Fibroblast of pulmonary artery (primary cell): ENCODE data around the gene PHF8.

Experiments used
- DNase-seq: peaks from one replicate; pipeline ENCODE4 v3.0.0-alpha.2; 2010; ENCODE audit warnings: low read depth
- H3K4me3 ChIP-seq: replicated peaks from 2 replicates; pipeline ENCODE4 v1.5.1; 2011; ENCODE audit warnings: low read depth, mild to moderate bottlenecking, control low read depth, low read length, moderate library complexity
- TF ChIP-seq, protein P1 (sequence below): IDR thresholded peaks from 2 replicates; pipeline ENCODE4 v1.5.1; 2011; ENCODE audit warnings: mild to moderate bottlenecking, control low read depth, low read length, inconsistent platforms; ENCODE audit errors: missing control alignments

PHF8 gene

GRCh38 chrX:53984895-53985294, 59.4 kb downstream of the PHF8 start:
- no peak for DNase-seq

DNA sequence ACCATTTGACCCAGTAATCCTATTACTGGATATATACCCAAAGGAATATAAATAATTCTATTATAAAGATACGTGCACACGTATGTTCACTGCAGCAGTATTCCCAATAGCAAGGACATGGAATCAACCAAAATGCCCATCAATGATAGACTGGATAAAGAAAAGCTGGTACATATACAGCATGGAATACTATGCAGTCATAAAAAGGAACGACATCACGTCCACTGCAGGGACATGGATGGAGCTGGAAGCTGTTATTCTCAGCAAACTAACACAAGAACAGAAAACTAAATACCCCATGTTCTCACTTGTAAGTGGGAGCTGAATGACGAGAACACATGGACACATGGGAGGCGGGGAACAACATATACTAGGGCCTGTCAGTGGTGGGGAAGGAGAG, 69.7 kb downstream of the PHF8 start:
- TF ChIP-seq, protein P1, sequence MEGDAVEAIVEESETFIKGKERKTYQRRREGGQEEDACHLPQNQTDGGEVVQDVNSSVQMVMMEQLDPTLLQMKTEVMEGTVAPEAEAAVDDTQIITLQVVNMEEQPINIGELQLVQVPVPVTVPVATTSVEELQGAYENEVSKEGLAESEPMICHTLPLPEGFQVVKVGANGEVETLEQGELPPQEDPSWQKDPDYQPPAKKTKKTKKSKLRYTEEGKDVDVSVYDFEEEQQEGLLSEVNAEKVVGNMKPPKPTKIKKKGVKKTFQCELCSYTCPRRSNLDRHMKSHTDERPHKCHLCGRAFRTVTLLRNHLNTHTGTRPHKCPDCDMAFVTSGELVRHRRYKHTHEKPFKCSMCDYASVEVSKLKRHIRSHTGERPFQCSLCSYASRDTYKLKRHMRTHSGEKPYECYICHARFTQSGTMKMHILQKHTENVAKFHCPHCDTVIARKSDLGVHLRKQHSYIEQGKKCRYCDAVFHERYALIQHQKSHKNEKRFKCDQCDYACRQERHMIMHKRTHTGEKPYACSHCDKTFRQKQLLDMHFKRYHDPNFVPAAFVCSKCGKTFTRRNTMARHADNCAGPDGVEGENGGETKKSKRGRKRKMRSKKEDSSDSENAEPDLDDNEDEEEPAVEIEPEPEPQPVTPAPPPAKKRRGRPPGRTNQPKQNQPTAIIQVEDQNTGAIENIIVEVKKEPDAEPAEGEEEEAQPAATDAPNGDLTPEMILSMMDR: no peak
- no peak for DNase-seq

More at GRCh38 chrX:53984895-53985294, 59.4 kb downstream of the PHF8 start:
- TF ChIP-seq, protein P1: no peak
- H3K4me3 ChIP-seq: no peak overlapping the region

DNA sequence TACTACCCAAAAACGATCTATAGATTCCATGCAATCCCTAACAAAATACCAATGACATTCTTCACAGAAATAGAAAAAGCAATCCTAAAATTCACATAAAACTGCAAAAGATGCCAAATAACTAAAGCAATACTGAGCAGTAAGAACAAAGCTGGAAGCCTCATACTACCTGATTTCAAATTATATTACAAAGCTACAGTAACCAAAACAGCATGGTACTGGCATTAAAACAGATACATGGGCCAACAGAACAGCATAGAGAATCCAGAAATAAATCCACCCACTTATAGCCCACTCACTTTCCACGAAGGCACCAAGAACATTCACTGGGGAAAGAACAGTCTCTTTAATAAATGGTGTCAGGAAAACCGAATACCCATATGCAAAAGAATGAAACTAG, 74.7 kb downstream of the PHF8 start:
- H3K4me3 ChIP-seq: no peak overlapping the region
- TF ChIP-seq, protein P1: no peak
- no peak for DNase-seq

More for the DNA sequence above, 69.7 kb downstream of the PHF8 start:
- H3K4me3 ChIP-seq: no peak overlapping the region

DNA sequence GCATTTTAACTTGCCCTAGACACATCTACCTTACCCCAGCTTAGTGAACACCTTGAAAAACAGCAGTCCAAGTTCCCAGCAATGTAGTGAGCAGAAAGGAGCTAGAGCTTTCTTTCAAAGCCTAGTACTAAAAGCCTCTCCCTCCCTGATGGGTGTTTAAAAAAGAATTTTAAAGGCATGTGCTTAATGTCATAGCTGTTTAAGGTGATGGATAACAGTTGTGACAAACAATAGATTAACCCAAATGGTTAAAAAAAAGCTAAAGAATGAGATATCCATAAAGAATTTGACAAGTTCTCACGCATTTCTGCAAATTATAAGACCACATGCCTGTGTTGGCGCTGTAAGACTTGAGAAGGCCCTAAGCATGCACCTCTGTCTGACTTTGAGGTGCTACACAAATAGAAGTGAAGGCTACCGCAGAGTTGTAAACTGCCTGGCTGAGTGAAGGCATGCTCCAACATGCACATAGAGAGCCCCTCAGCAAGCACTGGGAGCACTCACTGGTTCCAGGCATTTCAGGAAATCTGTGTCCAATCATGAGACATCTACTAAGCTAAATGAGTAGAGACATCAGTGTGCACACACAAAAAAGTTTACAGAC, 94.0 kb downstream of the PHF8 start:
- DNase-seq: no peak
- TF ChIP-seq, protein P1: no peak

DNA sequence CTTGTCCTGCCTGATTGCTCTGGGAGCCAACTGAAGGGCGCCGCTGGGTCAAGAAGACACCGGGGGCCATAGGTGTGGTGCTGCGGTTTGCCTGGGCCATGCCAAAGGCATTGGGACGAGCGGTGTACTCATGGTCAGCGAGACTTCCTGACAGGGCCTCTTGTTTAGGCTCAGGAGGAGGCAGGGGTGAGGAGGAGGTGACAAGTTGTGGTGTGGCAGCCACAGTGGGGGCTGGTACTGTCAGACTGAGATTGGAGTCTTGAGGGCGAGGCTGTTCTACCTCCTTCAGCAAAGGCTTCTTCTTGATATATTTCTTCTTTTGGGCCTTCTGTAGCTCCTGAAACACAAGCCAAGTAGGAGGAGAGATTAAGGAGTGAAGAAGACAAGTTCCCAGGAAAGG, 104.1 kb downstream of the PHF8 start:
- DNase-seq: no peak
- TF ChIP-seq, protein P1: no peak
- no peak overlapping the region for H3K4me3 ChIP-seq

More for the DNA sequence above, 94.0 kb downstream of the PHF8 start:
- H3K4me3 ChIP-seq: no peak overlapping the region

- TF ChIP-seq, protein P1: no peak
- DNase-seq: no peak
- H3K4me3 ChIP-seq: no peak overlapping the region
Observed at GRCh38 chrX:53939127-53939526, 105.1 kb downstream of the PHF8 start.
